DOHH2 (cell line): Measurements from ENCODE around the gene DDO.

Source experiments
- H3F3A ChIP-seq: fragments of 200-600 bp; sonication (generic), shearing (Covaris generic); 2 replicates; pipeline ENCODE4 v1.6.0; 2016; ENCODE audit warnings: antibody characterized with exemption, mild to moderate bottlenecking; ENCODE audit not compliant: control insufficient read depth, insufficient read depth
- H3K27ac ChIP-seq: fragments of 200-600 bp; sonication (generic); 2 replicates; pipeline ENCODE4 v1.5.1; 2014; ENCODE audit warnings: low read depth, mild to moderate bottlenecking, low read length, moderate library complexity
- H3K27me3 ChIP-seq: fragments of 200-600 bp; sonication (generic); 2 replicates; pipeline ENCODE4 v1.6.1; 2014; ENCODE audit warnings: mild to moderate bottlenecking, low read length, mixed read lengths; ENCODE audit not compliant: control insufficient read depth
- H3K36me3 ChIP-seq: fragments of 200-600 bp; sonication (generic); 2 replicates; pipeline ENCODE4 v1.6.1; 2014; ENCODE audit warnings: mild to moderate bottlenecking, low read length, moderate library complexity, mixed read lengths; ENCODE audit not compliant: control insufficient read depth
- H3K4me1 ChIP-seq: fragments of 200-600 bp; sonication (generic); 2 replicates; pipeline ENCODE4 v1.6.1; 2014; ENCODE audit warnings: mild to moderate bottlenecking, low read length, mixed read lengths; ENCODE audit not compliant: control insufficient read depth
- H3K4me2 ChIP-seq: fragments of 200-600 bp; sonication (generic); 2 replicates; pipeline ENCODE4 v1.6.0; 2014; ENCODE audit warnings: mild to moderate bottlenecking, low read length, moderate library complexity
- H3K4me3 ChIP-seq: fragments of 200-600 bp; sonication (generic); 2 replicates; pipeline ENCODE4 v1.5.1; 2014; ENCODE audit warnings: mild to moderate bottlenecking, low read length, mixed read lengths
- H3K79me2 ChIP-seq: fragments of 200-600 bp; sonication (generic); 2 replicates; pipeline ENCODE4 v1.6.1; 2014; ENCODE audit warnings: mild to moderate bottlenecking, low read length, mixed read lengths; ENCODE audit not compliant: control insufficient read depth
- H3K9me2 ChIP-seq: fragments of 200-600 bp; sonication (generic); replicated peaks from 2 replicates; pipeline ENCODE4 v1.6.1; 2014; ENCODE audit warnings: mild to moderate bottlenecking, low read length, mixed read lengths; ENCODE audit not compliant: control insufficient read depth
- H3K9me3 ChIP-seq: fragments of 200-600 bp; sonication (generic); 2 replicates; pipeline ENCODE4 v1.6.1; 2014; ENCODE audit warnings: antibody characterized with exemption, low read length, mixed read lengths; ENCODE audit not compliant: control insufficient read depth, insufficient read depth
- H4K20me1 ChIP-seq: fragments of 200-600 bp; sonication (generic); 2 replicates; pipeline ENCODE4 v1.6.0; 2014; ENCODE audit warnings: low read depth, mild to moderate bottlenecking, antibody characterized with exemption, low read length, moderate library complexity; ENCODE audit not compliant: control insufficient read depth, insufficient read depth
- EZH2phosphoT487 ChIP-seq: fragments of 200-600 bp; sonication (generic); IDR thresholded peaks from 2 replicates; pipeline ENCODE4 v1.6.1; 2017; ENCODE audit warnings: borderline replicate concordance, mild to moderate bottlenecking, antibody characterized with exemption, low read length, moderate library complexity, mixed read lengths
- TF ChIP-seq, protein P1 (sequence below): fragments of 200-600 bp; sonication (generic); IDR thresholded peaks from one replicate; pipeline ENCODE4 v1.5.1; 2014; ENCODE audit warnings: antibody characterized with exemption, mild to moderate bottlenecking, low read depth, low read length; ENCODE audit not compliant: poor library complexity, severe bottlenecking

DDO gene

DNA sequence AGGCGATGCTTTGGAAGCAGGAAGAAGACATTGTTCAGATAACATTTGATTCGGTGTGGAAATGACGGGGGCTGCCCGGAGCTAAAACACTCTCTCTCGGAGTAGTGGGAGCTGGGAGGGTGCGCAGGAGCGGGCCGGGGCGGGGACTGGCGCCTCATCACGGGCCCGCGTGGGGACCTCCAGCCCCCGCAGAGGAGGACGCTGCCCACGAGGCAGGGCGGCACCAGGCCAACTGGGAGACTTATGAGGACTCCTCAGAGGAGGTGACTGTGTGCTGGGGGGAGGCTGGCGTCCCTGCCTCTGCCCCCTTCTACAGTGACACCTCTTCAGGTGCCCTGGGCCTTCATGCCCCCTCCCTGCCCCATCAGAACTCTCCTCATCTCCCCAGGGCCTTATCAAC lies 15.2 kb downstream of the DDO start:
- H3K4me1 ChIP-seq: no peaks in the 10 kb centered on the region
- H4K20me1 ChIP-seq: no peaks in the 10 kb centered on the region
- no peak overlapping the region for H3K4me2 ChIP-seq
- H3F3A ChIP-seq: no peaks in the 10 kb centered on the region
- H3K36me3 ChIP-seq: no peaks in the 10 kb centered on the region
- H3K79me2 ChIP-seq: no peaks in the 10 kb centered on the region
- H3K9me3 ChIP-seq: no peaks in the 10 kb centered on the region
- no peak overlapping the region for H3K27ac ChIP-seq
- TF ChIP-seq, protein P1, sequence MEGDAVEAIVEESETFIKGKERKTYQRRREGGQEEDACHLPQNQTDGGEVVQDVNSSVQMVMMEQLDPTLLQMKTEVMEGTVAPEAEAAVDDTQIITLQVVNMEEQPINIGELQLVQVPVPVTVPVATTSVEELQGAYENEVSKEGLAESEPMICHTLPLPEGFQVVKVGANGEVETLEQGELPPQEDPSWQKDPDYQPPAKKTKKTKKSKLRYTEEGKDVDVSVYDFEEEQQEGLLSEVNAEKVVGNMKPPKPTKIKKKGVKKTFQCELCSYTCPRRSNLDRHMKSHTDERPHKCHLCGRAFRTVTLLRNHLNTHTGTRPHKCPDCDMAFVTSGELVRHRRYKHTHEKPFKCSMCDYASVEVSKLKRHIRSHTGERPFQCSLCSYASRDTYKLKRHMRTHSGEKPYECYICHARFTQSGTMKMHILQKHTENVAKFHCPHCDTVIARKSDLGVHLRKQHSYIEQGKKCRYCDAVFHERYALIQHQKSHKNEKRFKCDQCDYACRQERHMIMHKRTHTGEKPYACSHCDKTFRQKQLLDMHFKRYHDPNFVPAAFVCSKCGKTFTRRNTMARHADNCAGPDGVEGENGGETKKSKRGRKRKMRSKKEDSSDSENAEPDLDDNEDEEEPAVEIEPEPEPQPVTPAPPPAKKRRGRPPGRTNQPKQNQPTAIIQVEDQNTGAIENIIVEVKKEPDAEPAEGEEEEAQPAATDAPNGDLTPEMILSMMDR: no peak
- TF ChIP-seq EZH2phosphoT487: no peak
- no peaks in the 10 kb centered on the region for H3K9me2 ChIP-seq
- no peak overlapping the region for H3K4me3 ChIP-seq
- peaks cover 8% of the 10 kb centered on the region; the same call in 1 of the 2 replicates for H3K27me3 ChIP-seq

DNA sequence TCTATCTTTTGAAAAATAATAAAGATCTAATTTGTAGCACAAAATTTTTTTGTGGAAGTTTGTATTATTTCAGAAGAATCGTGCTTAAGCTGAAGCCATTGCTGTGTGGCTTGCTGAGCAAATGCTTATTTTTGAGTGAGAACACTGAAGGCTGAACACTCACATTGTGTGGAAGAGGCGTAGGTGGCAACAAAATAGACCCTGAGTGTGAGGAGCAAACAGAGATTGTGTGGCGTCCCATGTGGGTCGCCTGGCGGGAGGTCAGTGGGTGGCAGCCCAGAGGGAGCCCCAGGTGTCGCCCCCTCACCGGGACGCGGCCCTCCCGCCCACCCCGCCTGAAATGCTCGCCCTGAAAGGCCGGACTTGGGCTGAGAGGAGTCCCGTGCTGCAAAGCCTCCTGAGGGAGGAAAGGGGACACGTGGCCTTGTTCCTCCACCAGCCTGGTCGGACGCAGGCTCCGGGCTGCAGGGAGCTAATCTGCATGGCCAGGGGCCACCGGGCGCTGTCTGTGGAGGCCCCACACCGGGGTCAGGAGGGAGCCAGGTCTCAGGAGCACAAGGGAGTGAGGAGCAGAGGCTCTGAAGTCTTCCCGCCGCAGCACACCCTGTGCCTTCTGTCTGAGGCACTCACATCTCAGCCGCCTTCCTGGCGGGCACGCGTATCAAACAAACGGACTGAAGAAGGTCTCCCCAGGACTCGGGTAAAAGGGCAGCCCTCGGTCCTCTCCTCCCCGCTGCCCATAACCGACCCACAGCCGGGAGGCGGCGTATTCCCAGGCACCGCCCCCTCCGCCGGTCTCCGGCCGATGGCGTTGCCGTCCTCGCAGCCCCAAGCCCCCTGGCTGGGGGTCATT lies 15.9 kb downstream of the DDO start:
- H4K20me1 ChIP-seq: no peaks in the 10 kb centered on the region
- no peaks in the 10 kb centered on the region for H3F3A ChIP-seq
- TF ChIP-seq EZH2phosphoT487: no peak
- no peaks in the 10 kb centered on the region for H3K79me2 ChIP-seq
- H3K9me3 ChIP-seq: no peaks in the 10 kb centered on the region
- no peak overlapping the region for H3K4me3 ChIP-seq
- H3K36me3 ChIP-seq: no peaks in the 10 kb centered on the region
- peaks cover 5% of the 10 kb centered on the region; the same call in 1 of the 2 replicates for H3K27me3 ChIP-seq
- no peak overlapping the region for H3K4me2 ChIP-seq
- H3K9me2 ChIP-seq: no peaks in the 10 kb centered on the region
- no peak overlapping the region for H3K27ac ChIP-seq
- no peaks in the 10 kb centered on the region for H3K4me1 ChIP-seq

DNA sequence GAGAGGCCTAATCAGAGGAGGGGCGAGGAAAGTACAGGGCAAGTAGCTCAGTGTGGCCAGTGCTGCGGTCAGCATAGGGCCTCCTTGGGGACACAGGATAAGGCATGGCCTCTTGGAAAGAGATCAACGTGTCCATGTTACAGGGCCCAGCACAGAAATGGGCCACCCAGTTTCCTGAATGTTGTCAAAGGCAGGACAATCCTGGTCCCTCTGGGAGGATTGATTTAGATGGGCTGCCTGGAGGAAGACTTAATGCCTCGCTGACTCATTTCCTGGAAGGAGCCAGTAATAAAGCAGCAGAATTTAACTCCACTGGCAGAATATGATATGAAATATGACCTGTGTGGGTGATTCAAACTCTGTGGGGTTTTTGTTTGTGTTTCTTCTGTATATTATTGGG lies 16.6 kb downstream of the DDO start:
- H3K36me3 ChIP-seq: no peaks in the 10 kb centered on the region
- H3K9me3 ChIP-seq: no peaks in the 10 kb centered on the region
- H3K79me2 ChIP-seq: no peaks in the 10 kb centered on the region
- H3K4me1 ChIP-seq: no peaks in the 10 kb centered on the region
- H3K4me3 ChIP-seq: no peak overlapping the region
- H3K27me3 ChIP-seq: 0 out of 2 replicates have a peak, but pooled peaks cover 4% of the 10 kb centered on the region
- H4K20me1 ChIP-seq: no peaks in the 10 kb centered on the region
- H3K9me2 ChIP-seq: no peaks in the 10 kb centered on the region
- H3F3A ChIP-seq: no peaks in the 10 kb centered on the region
- no peak for TF ChIP-seq EZH2phosphoT487
- TF ChIP-seq, protein P1: no peak
- H3K4me2 ChIP-seq: no peak overlapping the region
- no peak overlapping the region for H3K27ac ChIP-seq

DNA sequence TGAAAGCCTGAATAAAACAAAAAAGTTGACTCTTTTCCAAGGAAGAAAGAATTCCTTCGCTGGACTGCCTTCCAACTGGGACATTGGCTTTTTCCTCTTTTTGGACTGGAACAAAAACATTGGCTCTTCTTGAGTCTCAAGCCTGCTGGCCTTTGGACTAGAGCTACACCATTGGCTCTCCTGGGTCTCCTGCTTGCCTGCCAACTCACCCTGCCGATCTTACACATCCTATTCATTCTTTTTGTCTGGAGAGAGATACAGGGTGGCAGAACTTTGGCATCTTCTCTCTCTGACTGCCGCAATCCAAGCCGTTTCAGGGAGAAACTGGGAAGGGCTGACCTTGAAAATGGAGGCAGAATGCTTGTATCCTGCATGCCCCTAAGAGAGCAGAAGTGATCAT lies 20.2 kb downstream of the DDO start:
- H3K9me3 ChIP-seq: no peaks in the 10 kb centered on the region
- H3K36me3 ChIP-seq: no peaks in the 10 kb centered on the region
- H3K27ac ChIP-seq: no peak overlapping the region
- no peaks in the 10 kb centered on the region for H4K20me1 ChIP-seq
- H3K27me3 ChIP-seq: no peaks in the 10 kb centered on the region
- H3F3A ChIP-seq: no peaks in the 10 kb centered on the region
- no peak overlapping the region for H3K4me3 ChIP-seq
- no peak overlapping the region for H3K4me2 ChIP-seq
- no peaks in the 10 kb centered on the region for H3K9me2 ChIP-seq
- H3K79me2 ChIP-seq: no peaks in the 10 kb centered on the region
- TF ChIP-seq, protein P1: no peak
- no peak for TF ChIP-seq EZH2phosphoT487
- H3K4me1 ChIP-seq: no peaks in the 10 kb centered on the region
